H1 (cell line): ENCODE data around the gene WDR4. TPM values are rescaled to one million over a fixed set of nuclear protein-coding genes. Genes with fewer than 3 reads are reported as not detected.

Experiments
- CTCF ChIA-PET: fragments of 300-600 bp; sonication (Branson Sonifier 250); formaldehyde crosslinking; loops from one replicate; lab custom pipeline; 2021; ENCODE audit not compliant: partially characterized antibody; lab: Charles Lee
- POLR2A ChIA-PET: fragments of 300-600 bp; sonication (Branson Sonifier 250); formaldehyde crosslinking; loops from one replicate; lab custom pipeline; 2021; ENCODE audit warnings: inconsistent platforms; ENCODE audit not compliant: partially characterized antibody; lab: Charles Lee
- DNase-seq, 2 experiments: peaks; one replicate each; pipeline versions ENCODE4 v3.0.0 to v3.0.0-alpha.2; 2010 to 2022; ENCODE audit warnings: low spot score in 2 of 2, low read depth in 1 of 2, mixed read lengths in 1 of 2
- FAIRE-seq: peaks from 2 replicates; lab custom pipeline; 2011; peaks lifted over from hg19 to GRCh38; lab: Jason Lieb, UNC
- H2AFZ ChIP-seq: 2 replicates; pipeline ENCODE4 v1.8.1; 2012; ENCODE audit warnings: low read length, inconsistent platforms
- H2AK5ac ChIP-seq: 2 replicates; pipeline ENCODE4 v1.6.1; 2013; ENCODE audit warnings: low read depth, low read length
- H2BK120ac ChIP-seq: replicated peaks from 2 replicates; pipeline ENCODE3; 2013; ENCODE audit warnings: low read depth, low read length, inconsistent platforms
- H2BK12ac ChIP-seq: 2 replicates; pipeline ENCODE4 v1.6.1; 2013; ENCODE audit warnings: low read depth, low read length
- H2BK15ac ChIP-seq: 2 replicates; pipeline ENCODE4 v1.6.1; 2013; ENCODE audit warnings: low read length
- H2BK20ac ChIP-seq: 2 replicates; pipeline ENCODE4 v1.6.1; 2013; ENCODE audit warnings: low read length
- H2BK5ac ChIP-seq: 2 replicates; pipeline ENCODE4 v1.6.1; 2013; ENCODE audit warnings: low read depth, low read length
- H3K14ac ChIP-seq: 2 replicates; pipeline ENCODE4 v1.6.1; 2013; ENCODE audit warnings: inconsistent platforms; ENCODE audit not compliant: insufficient read length
- H3K18ac ChIP-seq: 2 replicates; pipeline ENCODE4 v1.6.1; 2013; ENCODE audit warnings: low read length; ENCODE audit errors: extremely low read depth
- H3K23ac ChIP-seq: 2 replicates; pipeline ENCODE4 v1.6.1; 2013; ENCODE audit warnings: inconsistent platforms; ENCODE audit not compliant: insufficient read length
- H3K23me2 ChIP-seq: 2 replicates; pipeline ENCODE4 v1.6.1; 2013; ENCODE audit warnings: low read depth, low read length
- H3K27ac ChIP-seq: 2 replicates; pipeline ENCODE4 v1.6.1; 2011; ENCODE audit warnings: low read depth, low read length, inconsistent platforms
- H3K27me3 ChIP-seq, 4 experiments: replicated peaks in 1 of 4; 1 replicate in 1 of 4; 2 replicates in 3 of 4; pipeline versions ENCODE4 v1.6.1 to v1.8.1; 2011 to 2013; ENCODE audit warnings: low read length in 3 of 4, mild to moderate bottlenecking in 3 of 4, inconsistent platforms in 2 of 4, mixed read lengths in 2 of 4, moderate library complexity in 1 of 4; ENCODE audit not compliant: control insufficient read depth in 3 of 4, insufficient read depth in 3 of 4; ENCODE audit errors: extremely low read depth in 1 of 4
- H3K36me3 ChIP-seq, 4 experiments: 2 replicates each; pipeline versions ENCODE4 v1.6.1 to v1.8.1; 2011 to 2013; ENCODE audit warnings: mild to moderate bottlenecking in 4 of 4, low read length in 3 of 4, moderate library complexity in 2 of 4, control low read depth in 1 of 4, inconsistent platforms in 1 of 4; ENCODE audit not compliant: insufficient read depth in 4 of 4, control insufficient read depth in 2 of 4
- H3K4ac ChIP-seq: replicated peaks from 2 replicates; pipeline ENCODE3; 2013; ENCODE audit warnings: low read length, low read depth, mixed read lengths, inconsistent platforms; ENCODE audit not compliant: insufficient read length
- H3K4me1 ChIP-seq, 4 experiments: replicated peaks in 1 of 4; 1 replicate in 1 of 4; 2 replicates in 3 of 4; pipeline versions ENCODE4 v1.6.1 to v1.8.1; 2011 to 2013; ENCODE audit warnings: low read length in 3 of 4, inconsistent platforms in 2 of 4, mixed read lengths in 1 of 4; ENCODE audit not compliant: insufficient read depth in 4 of 4, control insufficient read depth in 3 of 4
- H3K4me2 ChIP-seq, 2 experiments: 2 replicates each; pipeline versions ENCODE4 v1.6.1 to v1.8.1; 2011 to 2013; ENCODE audit warnings: low read depth in 2 of 2, low read length in 2 of 2, control low read depth in 1 of 2, inconsistent platforms in 1 of 2, mild to moderate bottlenecking in 1 of 2; ENCODE audit not compliant: insufficient read depth in 1 of 2
- H3K4me3 ChIP-seq, 4 experiments: fragments of 200-600, 300-600 bp in 1 of 4; sonication (generic), shearing (Covaris generic), sonication (Bioruptor Twin) in 1 of 4; 2 replicates each; pipeline versions ENCODE4 v1.5.1 to v1.8.1; 2011 to 2016; ENCODE audit warnings: low read length in 4 of 4, low read depth in 3 of 4, control low read depth in 2 of 4, inconsistent platforms in 2 of 4, mild to moderate bottlenecking in 2 of 4, mixed read lengths in 1 of 4, moderate library complexity in 1 of 4; ENCODE audit not compliant: insufficient read depth in 2 of 4; ENCODE audit errors: extremely low read depth in 1 of 4
- H3K56ac ChIP-seq: replicated peaks from 2 replicates; pipeline ENCODE3; 2013; ENCODE audit warnings: low read depth, mild to moderate bottlenecking, mixed read lengths, low read length, inconsistent platforms; ENCODE audit not compliant: insufficient read length
- H3K79me1 ChIP-seq: 2 replicates; pipeline ENCODE4 v1.6.1; 2013; ENCODE audit warnings: low read depth, low read length, control low read depth
- H3K79me2 ChIP-seq, 2 experiments: 2 replicates each; pipeline versions ENCODE4 v1.6.1 to v1.8.1; 2012 to 2013; ENCODE audit warnings: low read length in 2 of 2, mild to moderate bottlenecking in 2 of 2, inconsistent platforms in 1 of 2; ENCODE audit not compliant: insufficient read depth in 2 of 2, control insufficient read depth in 1 of 2
- H3K9ac ChIP-seq, 4 experiments: replicated peaks in 1 of 4; 1 replicate in 1 of 4; 2 replicates in 3 of 4; pipeline versions ENCODE4 v1.6.1 to v1.8.1; 2011 to 2013; ENCODE audit warnings: low read depth in 3 of 4, low read length in 3 of 4, control low read depth in 2 of 4, mild to moderate bottlenecking in 2 of 4, moderate library complexity in 2 of 4, inconsistent platforms in 1 of 4; ENCODE audit errors: extremely low read depth in 1 of 4
- H3K9me3 ChIP-seq, 2 experiments: 2 replicates each; pipeline versions ENCODE4 v1.6.1 to v1.8.1; 2012 to 2013; ENCODE audit warnings: mild to moderate bottlenecking in 2 of 2, moderate library complexity in 2 of 2, control low read depth in 1 of 2, inconsistent platforms in 1 of 2, low read depth in 1 of 2, low read length in 1 of 2, mixed read lengths in 1 of 2; ENCODE audit not compliant: insufficient read depth in 2 of 2
- H4K20me1 ChIP-seq, 2 experiments: replicated peaks in 1 of 2; 2 replicates each; pipeline versions ENCODE3 to v1.8.1; 2011 to 2013; ENCODE audit warnings: inconsistent platforms in 2 of 2, low read length in 2 of 2, mild to moderate bottlenecking in 1 of 2; ENCODE audit not compliant: insufficient read depth in 2 of 2, control insufficient read depth in 1 of 2
- H4K5ac ChIP-seq: 2 replicates; pipeline ENCODE4 v1.6.1; 2013; ENCODE audit warnings: low read length, low read depth, mixed read lengths, inconsistent platforms; ENCODE audit not compliant: insufficient read length
- H4K8ac ChIP-seq: 2 replicates; pipeline ENCODE4 v1.8.0; 2013; ENCODE audit warnings: mild to moderate bottlenecking, moderate library complexity, low read length, inconsistent platforms; ENCODE audit not compliant: insufficient read depth; ENCODE audit errors: extremely low read depth
- H4K91ac ChIP-seq: replicated peaks from 2 replicates; pipeline ENCODE3; 2013; ENCODE audit warnings: low read length, mixed read lengths, inconsistent platforms; ENCODE audit not compliant: insufficient read length
- BCL11A ChIP-seq, 2 experiments: IDR thresholded peaks; one replicate each; pipeline ENCODE4 v1.6.1; 2011; ENCODE audit warnings: low read depth in 2 of 2, low read length in 2 of 2, mild to moderate bottlenecking in 2 of 2
- CHD1 ChIP-seq: IDR thresholded peaks from 2 replicates; pipeline ENCODE4 v1.6.1; 2012; ENCODE audit warnings: low read depth, low read length, improper control_type of control experiment
- KDM1A ChIP-seq: fragments of 200-600, 300-600 bp; sonication (generic); IDR thresholded peaks from 2 replicates; pipeline ENCODE4 v1.7.1; 2016; ENCODE audit warnings: mild to moderate bottlenecking, low read length, borderline replicate concordance
- POLR2A ChIP-seq, 2 experiments: IDR thresholded peaks; 1 replicate in 1 of 2; 2 replicates in 1 of 2; pipeline ENCODE4 v1.6.1; 2011; ENCODE audit warnings: low read depth in 2 of 2, low read length in 2 of 2, mild to moderate bottlenecking in 2 of 2; ENCODE audit errors: control extremely low read depth in 1 of 2
- SIX5 ChIP-seq: IDR thresholded peaks from 2 replicates; pipeline ENCODE4 v1.6.1; 2011; ENCODE audit warnings: mild to moderate bottlenecking, low read depth, low read length
- TBP ChIP-seq: IDR thresholded peaks from 2 replicates; pipeline ENCODE4 v1.6.1; 2011; ENCODE audit warnings: low read depth, low read length, improper control_type of control experiment
- ZNF274 ChIP-seq: IDR thresholded peaks from 2 replicates; pipeline ENCODE4 v1.7.0; 2012; ENCODE audit warnings: low read length, borderline replicate concordance; ENCODE audit errors: extremely low read depth
- WGBS, 2 experiments: shearing (Covaris generic) in 1 of 2; methylation state at CpG; one replicate each; pipeline versions ENCODE4 v1.1.6 to v1.1.7; 2013 to 2015; ENCODE audit warnings: low lambda C conversion rate in 2 of 2, mixed read lengths in 2 of 2, inconsistent platforms in 1 of 2, low coverage in 1 of 2, missing lambda C conversion rate in 1 of 2; ENCODE audit not compliant: insufficient replicate concordance in 2 of 2, insufficient coverage in 1 of 2, insufficient read length in 1 of 2; ENCODE audit errors: extremely low coverage in 1 of 2, missing lambda C conversion rate in 1 of 2; 5-methylcytosine and 5-hydroxymethylcytosine counted together
- polyA plus RNA-seq, 7 experiments: library from polyadenylated mRNA; depleted of rRNA in 3 of 7; stranded (reverse) in 5 of 7; unstranded in 2 of 7; fragments of >200 nt in 5 of 7; fragments of 200-250 nt in 2 of 7; gene quantifications; 1 replicate in 5 of 7; 2 replicates in 1 of 7; 4 replicates in 1 of 7; pipeline versions ENCODE4 v1.2.1 to v1.2.3, GENCODE V29; 2011 to 2013; ENCODE audit warnings: missing spikeins in 2 of 7, mixed read lengths in 2 of 7
- total RNA-seq: library from RNA; stranded (reverse); fragmentation: NEBNext Ultra II Directional; extraction: Animal tissue kit (Norgen Biotek cat#: 25700); gene quantifications from 2 replicates; pipeline ENCODE4 v1.2.1, GENCODE V29; 2021

WDR4 gene
- total and polyA plus RNA-seq, 2 of the 8 experiments (the other 6 are each of a cell fraction or from before 2014, with no cell fraction given): 28.9 to 47.8 TPM

DNA sequence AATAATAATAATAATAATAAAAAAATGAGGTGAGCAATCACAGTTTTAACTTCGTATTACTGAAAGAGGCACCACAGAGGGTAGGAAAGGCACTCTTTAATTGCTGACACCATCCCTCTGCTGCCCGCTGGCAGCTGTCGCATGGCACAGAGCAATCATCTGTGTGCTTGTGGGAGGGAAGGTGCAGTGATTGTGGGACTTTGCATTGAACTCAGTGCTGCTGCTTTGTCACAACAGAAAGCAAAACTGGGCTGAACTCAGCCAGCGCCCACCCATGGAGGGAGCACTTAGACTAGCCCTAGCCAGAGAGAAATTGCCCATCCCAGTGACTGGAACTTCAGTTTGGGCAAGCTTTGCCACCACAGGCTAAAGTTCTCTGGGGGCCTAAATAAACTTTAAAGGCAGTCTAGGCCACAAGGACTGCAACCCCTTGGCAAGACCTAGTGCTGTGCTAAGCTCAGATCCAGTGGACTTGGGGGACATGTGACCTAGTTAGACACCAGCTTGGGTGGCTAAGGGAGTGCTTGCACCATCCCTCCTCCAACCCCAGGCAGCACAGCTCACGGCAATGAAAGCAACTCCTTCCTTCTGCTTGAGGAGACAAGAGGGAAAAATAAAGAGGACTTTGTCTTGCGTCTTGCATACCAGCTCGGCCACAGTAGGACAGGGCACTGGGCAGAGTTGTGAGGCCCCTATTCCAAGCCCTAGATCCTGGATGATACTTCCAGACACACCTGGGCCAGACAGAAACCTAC is 59.3 kb downstream of the WDR4 start:
- Histone ChIP-seq H3K36me3 (no peaks in the 10 kb centered on the region), H3K79me1 (no peaks in the 10 kb centered on the region), H2BK5ac (no peak overlapping the region), H3K23ac (no peak overlapping the region), H3K56ac (no peak overlapping the region), H3K18ac (no peak overlapping the region), H2AK5ac (no peak overlapping the region; the same call in 1 of the 2 replicates), H3K27ac (no peak overlapping the region), H4K91ac (no peak overlapping the region), H3K4me3 (no peak overlapping the region), H2BK20ac (0 out of 2 replicates have a peak overlapping the region, but pooled peaks have one; percentile 48), H3K23me2 (no peaks in the 10 kb centered on the region), H3K4me1 (peaks cover 0 to 1% (median 0%) of the 10 kb centered on the region in 4 experiments; a peak in 1 of 7 replicates), H2BK15ac (no peak overlapping the region), H2BK120ac (no peak overlapping the region), H3K79me2 (no peaks in the 10 kb centered on the region), H2AFZ (no peak overlapping the region), H3K9me3 (peaks cover 10 to 18% of the 10 kb centered on the region in 2 experiments), H3K27me3 (no peaks in the 10 kb centered on the region), H4K5ac (no peak overlapping the region), H4K8ac (no peak overlapping the region), H2BK12ac (peak overlapping the region; percentile 87; the same call in 1 of the 2 replicates), H3K4ac (no peak overlapping the region), H4K20me1 (no peaks in the 10 kb centered on the region), H3K9ac (no peak overlapping the region), H3K14ac (no peak overlapping the region), H3K4me2 (no peak overlapping the region)
- no peak for FAIRE-seq
- ChIA-PET POLR2A (interaction anchor here (1.4 to 2.8 kb wide), 4 partner anchors 11 to 34 kb away, joined by 3 to 13 read pairs (median 4); no protein-coding TSS in a partner anchor), CTCF (interaction anchor here (1.0 to 4.8 kb wide), 7 partner anchors 9 to 227 kb away, joined by 3 to 25 read pairs (median 7); no protein-coding TSS in a partner anchor)
- DNase-seq: peak in 1 of 2 experiments; percentile 41
- TF ChIP-seq CHD1 (no peak), SIX5 (no peak), BCL11A (IDR thresholded peaks at IDR 0.05; ENCODE audit: low read depth in 2 of 2, low read length in 2 of 2) (no peak), POLR2A (IDR thresholded peaks at IDR 0.05; ENCODE audit: control extremely low read depth in 1 of 2, low read depth in 2 of 2, low read length in 2 of 2) (no peak), KDM1A (no peak), ZNF274 (no peak), TBP (no peak)
- WGBS, 2 experiments: 92% methylated on average over 7 of the region's 7 CpGs; no CpG with 5 or more reads in 1 of the 2 experiments
